Stomach smooth muscle (tissue), 2 donors: Measurements from ENCODE around the gene PAEP.

ENCODE experiments used
- H3K27ac ChIP-seq: one replicate; pipeline ENCODE4 v1.7.0; 2013; ENCODE audit warnings: mild to moderate bottlenecking, low read length, inconsistent platforms
- H3K27me3 ChIP-seq, 2 donors: one replicate each; pipeline ENCODE4 v1.7.0; 2013; ENCODE audit warnings: low read length in 2 of 2; ENCODE audit not compliant: insufficient read depth in 2 of 2, control insufficient read depth in 1 of 2
- H3K36me3 ChIP-seq, 2 donors: one replicate each; pipeline ENCODE4 v1.7.0; 2013; ENCODE audit warnings: low read length in 2 of 2; ENCODE audit not compliant: control insufficient read depth in 2 of 2, insufficient read depth in 2 of 2
- H3K4me1 ChIP-seq: one replicate; pipeline ENCODE4 v1.7.0; 2013; ENCODE audit warnings: low read length; ENCODE audit not compliant: control insufficient read depth, insufficient read depth
- H3K4me3 ChIP-seq, 2 donors: one replicate each; pipeline ENCODE4 v1.7.0; 2013; ENCODE audit warnings: low read length in 2 of 2
- H3K9ac ChIP-seq, 2 donors: one replicate each; pipeline ENCODE4 v1.7.0; 2013; ENCODE audit warnings: low read length in 2 of 2, mild to moderate bottlenecking in 1 of 2
- H3K9me3 ChIP-seq, 2 donors: one replicate each; pipeline ENCODE4 v1.7.0; 2013; ENCODE audit warnings: low read length in 2 of 2; ENCODE audit not compliant: control insufficient read depth in 2 of 2
- donor health status: healthy.
- donor health status: Pancreatic carcinoma.

Gene PAEP

DNA sequence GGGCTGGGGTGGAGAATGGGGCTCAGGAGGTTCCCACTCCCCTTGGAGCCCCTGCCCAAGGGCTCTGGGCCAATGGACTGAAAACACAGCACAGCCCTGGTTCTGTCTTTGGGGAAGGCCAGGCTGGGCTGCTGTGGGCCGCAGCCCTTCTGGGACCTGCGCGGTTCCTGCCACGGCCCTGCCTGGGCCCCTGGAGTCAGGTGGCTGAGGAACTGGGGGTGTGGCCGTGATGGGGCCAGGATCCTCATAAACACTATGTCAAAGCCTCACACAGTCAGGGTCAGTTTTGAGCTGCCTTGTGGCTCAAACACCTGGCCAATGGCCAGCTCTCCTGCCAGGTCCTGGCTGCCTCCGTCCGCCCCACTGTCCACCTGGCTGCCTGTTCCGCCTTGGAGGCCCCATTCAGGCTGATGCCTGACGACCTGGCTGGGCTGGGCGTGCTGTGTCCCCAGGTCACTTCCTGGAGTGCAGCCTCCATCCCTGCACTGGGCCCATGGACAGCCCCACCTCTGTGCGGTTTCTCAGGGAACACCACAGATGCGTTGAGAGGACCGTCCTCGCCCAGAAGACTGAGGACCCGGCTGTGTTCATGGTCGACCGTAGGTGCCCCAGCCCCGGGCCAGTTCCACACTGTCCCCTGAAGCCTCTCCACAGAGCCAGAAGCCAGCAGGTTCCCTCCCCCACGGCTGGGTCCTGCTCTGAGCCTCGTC is 27.5 kb downstream of the PAEP start:
- Histone ChIP-seq H3K27ac (no peak overlapping the region), H3K36me3 (no peaks in the 10 kb centered on the region), H3K4me1 (no peaks in the 10 kb centered on the region), H3K9ac (no peak overlapping the region), H3K4me3 (no peak overlapping the region), H3K9me3 (no peaks in the 10 kb centered on the region), H3K27me3 (peaks cover 9 to 17% of the 10 kb centered on the region in 2 donors)

DNA sequence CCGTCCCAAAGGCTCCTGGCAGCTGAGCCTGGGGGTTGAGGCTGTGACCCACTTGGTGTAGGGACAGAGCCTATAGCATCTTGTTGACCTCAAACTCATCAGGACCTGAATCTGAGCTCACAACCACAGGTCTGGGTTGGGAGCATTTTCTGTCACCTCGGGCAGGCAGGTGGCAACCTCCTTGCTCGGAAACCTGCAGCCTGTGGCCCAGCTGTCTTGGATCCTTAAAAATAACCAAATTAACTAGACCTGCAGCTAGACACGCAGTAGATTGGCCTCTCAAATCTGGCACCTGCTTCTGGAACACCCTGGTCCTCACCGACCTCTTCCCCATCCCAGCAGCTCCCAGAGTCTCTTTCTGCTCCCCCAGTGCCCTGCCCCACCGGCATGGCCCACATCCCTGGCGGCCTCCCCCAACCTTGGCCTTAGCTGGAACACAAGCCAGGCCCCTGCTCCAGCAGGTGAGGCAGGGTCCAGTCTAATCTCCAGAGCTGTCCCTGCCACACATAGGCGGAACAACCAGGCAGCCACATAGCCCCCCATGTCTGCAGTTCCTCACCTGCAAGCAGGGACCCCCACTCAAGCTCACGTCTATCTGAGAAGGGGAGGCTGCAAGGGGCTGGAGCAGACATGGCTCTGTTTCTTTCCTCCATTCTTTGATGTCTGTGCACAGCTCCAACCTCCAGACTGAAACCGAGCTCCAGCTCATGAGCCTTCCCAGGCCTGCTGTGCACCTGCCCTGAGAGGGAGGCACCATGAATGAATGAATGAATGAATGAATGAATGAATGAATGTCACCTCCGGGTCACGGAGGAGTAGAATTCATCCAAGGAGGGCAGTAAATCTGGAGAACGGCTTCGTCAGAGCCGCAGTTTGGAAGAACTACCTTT is 28.3 kb downstream of the PAEP start:
- Histone ChIP-seq H3K9me3 (no peaks in the 10 kb centered on the region), H3K27me3 (peaks cover 9 to 14% of the 10 kb centered on the region in 2 donors), H3K4me1 (no peaks in the 10 kb centered on the region), H3K36me3 (no peaks in the 10 kb centered on the region), H3K27ac (no peak overlapping the region), H3K9ac (no peak overlapping the region), H3K4me3 (no peak overlapping the region)

DNA sequence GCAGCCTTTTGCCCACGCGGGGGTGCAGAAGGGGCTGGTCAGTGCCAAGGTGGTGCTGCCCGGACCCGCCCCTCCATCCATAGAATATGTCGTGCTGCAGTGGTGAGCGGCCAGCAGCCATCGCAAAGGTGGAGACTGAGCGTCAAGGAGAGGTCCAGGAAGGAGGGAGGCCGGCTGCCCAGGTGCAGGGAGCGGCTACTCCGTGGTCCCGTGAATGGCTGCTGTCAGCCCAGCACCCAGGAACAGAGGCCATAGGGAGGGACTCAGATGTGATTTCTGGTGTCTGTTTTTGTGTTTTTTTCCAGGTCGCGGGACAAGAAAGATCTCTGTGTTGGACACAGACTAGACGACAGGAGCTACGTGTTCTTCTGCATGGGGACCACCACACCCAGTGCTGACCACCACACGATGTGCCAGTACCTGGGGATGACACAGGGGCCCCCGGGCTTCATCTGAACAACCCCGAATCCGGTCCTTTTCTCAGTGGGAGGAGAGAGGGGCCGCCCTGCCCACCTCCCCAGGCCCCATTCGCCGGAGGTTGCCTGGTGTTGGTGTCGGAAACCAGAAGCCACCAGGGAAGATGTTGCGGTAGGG is 29.0 kb downstream of the PAEP start:
- Histone ChIP-seq H3K27ac (no peak overlapping the region), H3K9me3 (no peaks in the 10 kb centered on the region), H3K4me1 (no peaks in the 10 kb centered on the region), H3K36me3 (no peaks in the 10 kb centered on the region), H3K4me3 (no peak overlapping the region), H3K9ac (no peak overlapping the region), H3K27me3 (peaks cover 9 to 14% of the 10 kb centered on the region in 2 donors)

DNA sequence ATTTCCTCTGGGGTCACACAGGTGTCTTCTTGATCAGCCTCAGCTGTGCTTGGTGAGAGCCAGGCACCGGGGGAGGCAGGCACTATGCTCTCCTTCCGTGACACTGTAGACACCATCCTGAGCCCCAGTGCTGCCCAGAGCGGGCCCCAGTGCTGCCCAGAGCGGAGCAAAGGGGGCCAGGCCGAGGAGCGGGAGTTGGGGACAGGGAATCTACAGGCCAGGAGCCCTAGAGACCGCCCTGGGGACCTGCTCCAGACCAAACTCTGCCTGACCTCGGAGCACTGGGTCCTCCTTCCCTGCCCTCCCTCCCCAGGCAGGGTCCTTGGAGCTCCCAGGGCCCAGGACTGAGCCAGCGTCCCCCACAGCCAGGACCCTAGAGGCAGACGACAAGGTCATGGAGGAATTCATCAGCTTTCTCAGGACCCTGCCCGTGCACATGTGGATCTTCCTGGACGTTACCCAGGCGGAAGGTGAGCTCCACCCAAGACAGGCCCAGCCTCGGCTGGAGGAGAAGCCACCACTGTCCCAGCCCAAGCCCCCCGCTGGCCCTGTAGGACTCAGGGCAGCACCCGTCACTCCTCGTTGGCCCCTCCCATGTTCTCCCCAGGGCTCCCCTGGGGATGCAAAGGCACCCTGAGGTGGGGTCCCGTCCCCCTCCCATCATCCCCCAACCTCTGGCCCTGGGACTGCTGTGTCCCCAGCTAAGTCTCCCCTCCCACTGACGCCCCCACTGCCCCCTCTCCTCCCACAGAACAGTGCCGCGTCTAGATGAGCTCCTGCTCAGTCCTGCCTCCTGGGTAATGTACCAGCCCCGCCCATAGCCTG is 30.2 kb downstream of the PAEP start:
- H3K27ac ChIP-seq, result no peak overlapping the region
- H3K9me3 ChIP-seq, result peaks cover 0 to 4% of the 10 kb centered on the region in 2 donors
- H3K4me1 ChIP-seq, result no peaks in the 10 kb centered on the region
- H3K4me3 ChIP-seq, result no peak overlapping the region
- H3K36me3 ChIP-seq, result no peaks in the 10 kb centered on the region
- H3K9ac ChIP-seq, result no peak overlapping the region
- peaks cover 9 to 11% of the 10 kb centered on the region in 2 donors for H3K27me3 ChIP-seq

DNA sequence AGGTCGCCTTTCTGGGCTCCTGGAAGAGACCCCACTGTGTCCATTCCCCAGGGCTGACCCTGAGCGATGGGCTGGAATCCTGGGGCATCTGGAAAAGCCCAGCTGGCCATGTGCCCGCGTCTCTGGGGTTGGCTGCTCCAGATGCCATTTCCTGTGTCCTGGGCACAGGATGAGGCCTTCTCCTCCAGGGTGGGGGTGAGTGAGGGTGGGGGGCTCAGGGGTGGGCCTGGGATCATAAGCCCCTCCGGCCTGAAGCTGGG is 30.7 kb downstream of the PAEP start:
- Histone ChIP-seq H3K27me3 (peaks cover 9 to 11% of the 10 kb centered on the region in 2 donors), H3K4me3 (no peak overlapping the region), H3K27ac (no peak overlapping the region), H3K9me3 (peaks cover 0 to 4% of the 10 kb centered on the region in 2 donors), H3K9ac (no peak overlapping the region), H3K36me3 (no peaks in the 10 kb centered on the region), H3K4me1 (no peaks in the 10 kb centered on the region)

DNA sequence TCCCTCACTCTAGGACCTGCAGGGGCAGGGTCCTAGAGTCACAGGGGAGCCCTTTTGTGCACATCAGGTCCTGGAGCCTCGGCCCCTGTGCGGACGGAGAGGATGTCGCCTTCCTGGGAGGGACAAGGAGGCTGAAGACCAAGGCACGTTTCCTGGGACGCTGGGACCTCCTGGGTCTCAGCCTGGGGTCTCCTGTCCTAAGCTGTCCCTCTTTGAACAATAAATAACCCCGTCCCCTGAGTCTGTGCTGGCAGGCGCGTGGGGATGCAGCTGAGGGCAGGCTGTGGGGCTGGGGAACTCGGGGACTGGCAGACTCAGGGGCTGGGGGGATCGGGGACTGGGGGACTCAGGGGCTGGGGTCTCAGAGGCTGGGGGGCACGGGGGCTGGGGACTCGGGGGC is 31.1 kb downstream of the PAEP start:
- peaks cover 9 to 11% of the 10 kb centered on the region in 2 donors for H3K27me3 ChIP-seq
- H3K36me3 ChIP-seq, result no peaks in the 10 kb centered on the region
- H3K4me1 ChIP-seq, result no peaks in the 10 kb centered on the region
- H3K4me3 ChIP-seq, result no peak overlapping the region
- no peak overlapping the region for H3K27ac ChIP-seq
- no peak overlapping the region for H3K9ac ChIP-seq
- peaks cover 0 to 4% of the 10 kb centered on the region in 2 donors for H3K9me3 ChIP-seq

DNA sequence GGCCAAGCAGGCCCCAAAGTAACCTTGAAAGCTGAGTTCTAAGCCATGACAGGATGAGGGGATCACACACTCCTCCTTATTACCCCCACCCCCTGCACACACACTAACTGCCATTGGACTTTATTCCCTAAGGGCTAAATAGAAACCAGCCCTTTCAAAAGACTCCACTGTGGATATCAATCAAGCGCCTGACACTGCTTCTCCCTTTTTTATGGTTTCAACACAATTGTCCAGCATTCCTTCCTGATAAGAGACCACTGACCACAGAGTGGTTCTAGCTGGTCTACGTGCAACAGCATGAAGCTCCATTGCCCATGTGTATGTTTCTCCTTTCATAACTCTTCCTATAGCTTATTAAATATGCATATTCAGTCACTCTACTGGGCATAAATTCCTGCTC is 34.7 kb downstream of the PAEP start:
- H3K4me3 ChIP-seq, result no peak overlapping the region
- H3K9me3 ChIP-seq, result peaks cover 0 to 4% of the 10 kb centered on the region in 2 donors
- H3K9ac ChIP-seq, result no peak overlapping the region
- H3K36me3 ChIP-seq, result no peaks in the 10 kb centered on the region
- no peaks in the 10 kb centered on the region for H3K4me1 ChIP-seq
- H3K27me3 ChIP-seq, result peaks cover 6 to 7% of the 10 kb centered on the region in 2 donors
- H3K27ac ChIP-seq, result no peak overlapping the region

DNA sequence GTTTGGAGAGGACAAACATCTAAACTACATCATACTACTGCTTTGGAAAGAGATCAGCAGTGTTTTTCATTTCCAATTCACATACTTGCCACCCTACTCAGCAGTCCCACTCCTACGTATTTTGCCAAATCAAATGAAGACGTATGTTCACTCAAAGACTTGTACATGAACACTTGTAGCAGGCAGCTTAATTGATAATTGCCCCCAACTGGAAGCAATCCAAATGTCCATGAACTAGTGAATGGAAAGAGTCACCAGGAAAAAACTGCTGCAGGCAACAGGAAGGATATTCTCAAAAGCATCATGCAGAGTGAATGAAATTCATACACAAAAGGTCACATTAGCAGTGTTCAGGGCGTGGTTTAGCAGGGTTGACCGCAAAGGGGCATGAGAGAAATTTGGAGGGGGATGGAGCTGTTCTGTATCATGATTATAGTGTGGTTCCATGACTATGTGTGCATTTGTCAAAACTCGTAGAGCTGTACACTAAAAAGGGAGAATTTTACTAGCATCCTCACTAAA is 38.8 kb downstream of the PAEP start:
- Histone ChIP-seq H3K27ac (no peak overlapping the region), H3K4me3 (no peak overlapping the region), H3K4me1 (peaks cover 4% of the 10 kb centered on the region), H3K9ac (no peak overlapping the region), H3K36me3 (no peaks in the 10 kb centered on the region), H3K27me3 (peaks cover 9 to 16% of the 10 kb centered on the region in 2 donors), H3K9me3 (peaks cover 0 to 4% of the 10 kb centered on the region in 2 donors)

DNA sequence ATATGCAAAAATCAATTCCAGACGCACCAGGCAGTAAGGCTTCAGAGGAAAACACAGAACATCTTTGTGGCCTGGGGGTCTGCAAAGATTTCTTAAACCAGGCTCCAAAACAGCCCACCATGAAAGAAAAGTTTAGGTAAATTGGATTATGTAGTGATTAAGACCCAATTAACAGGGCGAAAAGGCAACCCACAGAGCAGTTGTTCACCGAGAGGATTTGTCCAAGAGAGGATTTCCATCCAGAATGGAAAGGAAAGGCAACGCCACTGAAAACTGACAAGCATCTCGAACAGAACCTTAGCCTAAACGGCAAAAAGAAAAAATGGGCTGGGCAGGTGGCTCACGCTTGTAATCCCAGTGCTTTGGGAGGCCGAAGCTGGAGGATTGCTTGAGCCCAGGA is 40.4 kb downstream of the PAEP start:
- Histone ChIP-seq H3K4me3 (no peak overlapping the region), H3K9me3 (no peaks in the 10 kb centered on the region), H3K27me3 (peaks cover 9 to 16% of the 10 kb centered on the region in 2 donors), H3K36me3 (no peaks in the 10 kb centered on the region), H3K27ac (no peak overlapping the region), H3K4me1 (peaks cover 4% of the 10 kb centered on the region), H3K9ac (no peak overlapping the region)

DNA sequence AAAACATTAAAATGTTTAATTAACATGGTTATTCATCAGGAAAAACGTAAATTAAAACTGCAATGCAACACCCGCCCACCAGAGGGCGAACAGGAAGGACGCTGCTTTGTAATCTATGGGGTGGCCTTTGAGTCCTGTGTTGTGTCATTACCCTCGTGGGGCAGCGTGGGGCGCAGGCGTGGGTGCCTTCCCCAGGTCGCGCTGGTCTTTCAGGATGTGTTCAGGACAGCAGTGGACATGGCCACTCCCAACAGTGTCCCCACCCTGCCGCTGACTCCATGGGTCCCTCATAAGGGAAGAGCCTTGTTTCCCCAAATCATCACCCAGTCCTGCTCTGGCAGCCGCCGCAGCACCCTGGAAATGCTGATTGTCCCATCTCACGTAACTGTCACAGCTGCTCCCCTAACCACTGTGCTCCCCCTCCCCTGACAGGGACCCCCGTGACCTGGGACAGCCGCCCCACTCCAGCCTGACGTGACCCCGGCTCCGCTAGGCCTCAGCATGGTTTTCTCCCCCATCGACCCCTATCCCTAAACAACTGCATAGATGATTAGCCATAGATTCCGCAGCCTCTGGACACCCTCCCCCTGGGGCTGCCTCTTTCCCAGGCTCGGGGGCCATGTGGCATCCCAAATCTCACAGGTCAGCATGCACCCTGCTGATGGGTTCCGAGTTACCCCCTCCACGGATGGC is 41.4 kb downstream of the PAEP start:
- Histone ChIP-seq H3K9ac (no peak overlapping the region), H3K36me3 (no peaks in the 10 kb centered on the region), H3K27ac (no peak overlapping the region), H3K4me1 (peaks cover 4% of the 10 kb centered on the region), H3K27me3 (peaks cover 9 to 16% of the 10 kb centered on the region in 2 donors), H3K9me3 (no peaks in the 10 kb centered on the region), H3K4me3 (no peak overlapping the region)
